Measurements from ENCODE around the gene HPCAL1.

The HPCAL1 gene

GRCh38 chr2:10433264-10433946 lies 130.7 kb downstream of the HPCAL1 start:
- TF ChIP-seq SPI1 (IDR thresholded peaks at IDR 0.05; ENCODE audit: low read depth, low read length) (no peak), POLR2A (IDR thresholded peaks at IDR 0.05; ENCODE audit: low read depth, low read length) (no peak), POLR2AphosphoS5 (IDR thresholded peaks at IDR 0.05; ENCODE audit: low read depth, low read length) (no peak), PAX5 (IDR thresholded peaks at IDR 0.05; ENCODE audit: insufficient read depth, low read length, severe bottlenecking) (no peak), POU2F2 (IDR thresholded peaks at IDR 0.05; ENCODE audit: low read depth, low read length) (no peak), TAF1 (IDR thresholded peaks at IDR 0.05; ENCODE audit: low read depth, low read length) (no peak)
- DNase-seq (ENCODE audit: insufficient read length, low spot score) (no peak), FAIRE-seq (peak; percentile 98)

DNA sequence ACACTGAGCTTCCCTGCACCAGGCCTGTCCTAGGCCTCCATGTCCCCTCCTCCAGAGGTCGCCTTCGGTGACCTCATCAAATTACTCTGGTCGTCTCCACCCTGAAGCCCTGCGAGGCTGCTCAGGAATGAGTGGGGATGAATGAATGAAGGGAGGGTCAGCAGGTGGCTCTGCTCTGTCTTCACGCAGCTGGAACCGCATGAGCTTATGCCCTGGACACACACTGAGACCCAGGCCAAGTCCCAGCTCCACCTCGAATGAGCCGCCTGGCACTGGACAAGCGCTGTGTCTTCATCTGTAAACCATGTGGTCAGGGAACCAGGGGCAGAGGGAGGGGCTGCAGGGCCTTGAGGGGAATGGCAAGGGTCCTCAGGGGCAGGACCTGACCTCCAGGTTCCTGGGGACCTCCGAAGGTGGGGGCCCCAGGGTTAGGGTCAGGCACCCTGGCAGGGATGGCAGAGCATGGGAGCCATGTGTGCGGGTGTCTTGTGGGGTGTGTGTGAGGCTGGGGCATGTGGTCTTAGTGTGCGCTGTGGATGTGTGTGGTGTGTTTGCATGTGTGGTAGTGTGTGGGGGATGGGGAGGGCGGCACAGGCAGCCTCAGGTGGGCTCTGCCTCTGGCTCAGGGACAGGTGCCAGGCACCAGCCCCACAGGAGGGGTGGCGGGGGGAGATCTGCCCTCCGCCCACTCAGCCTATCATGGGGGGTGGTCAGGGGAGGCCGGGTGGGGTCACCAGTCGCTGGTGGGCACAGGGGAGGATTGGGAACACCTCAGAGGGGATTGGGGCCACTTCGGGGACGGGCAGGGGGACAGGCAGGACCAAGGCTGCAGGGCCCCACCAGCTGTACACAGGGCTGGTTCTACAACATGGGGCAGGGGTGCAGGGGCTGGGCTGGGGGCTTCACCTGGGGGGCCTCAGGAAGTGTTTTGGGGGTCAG lies 131.5 kb downstream of the HPCAL1 start:
- no peak for DNase-seq (ENCODE audit: insufficient read length, low spot score)
- peak; percentile 28 for FAIRE-seq
- no peak for TF ChIP-seq POLR2A (IDR thresholded peaks at IDR 0.05; ENCODE audit: low read depth, low read length)
- no peak for TF ChIP-seq POU2F2 (IDR thresholded peaks at IDR 0.05; ENCODE audit: low read depth, low read length)
- no peak for TF ChIP-seq POLR2AphosphoS5 (IDR thresholded peaks at IDR 0.05; ENCODE audit: low read depth, low read length)
- TF ChIP-seq SPI1 (IDR thresholded peaks at IDR 0.05; ENCODE audit: low read depth, low read length), result no peak
- no peak for TF ChIP-seq PAX5 (IDR thresholded peaks at IDR 0.05; ENCODE audit: insufficient read depth, low read length, severe bottlenecking)

- DNase-seq (ENCODE audit: insufficient read length, low spot score) (peak; percentile 91), FAIRE-seq (peak; percentile 87)
Measured at GRCh38 chr2:10434886-10435819, 132.4 kb downstream of the HPCAL1 start.

GRCh38 chr2:10435820-10436204 lies 133.1 kb downstream of the HPCAL1 start:
- DNase-seq (ENCODE audit: insufficient read length, low spot score), result no peak
- TF ChIP-seq POLR2A (IDR thresholded peaks at IDR 0.05; ENCODE audit: low read depth, low read length), result no peak
- TF ChIP-seq POLR2AphosphoS5 (IDR thresholded peaks at IDR 0.05; ENCODE audit: low read depth, low read length), result no peak
- no peak for TF ChIP-seq TAF1 (IDR thresholded peaks at IDR 0.05; ENCODE audit: low read depth, low read length)
- no peak for TF ChIP-seq PAX5 (IDR thresholded peaks at IDR 0.05; ENCODE audit: insufficient read depth, low read length, severe bottlenecking)
- TF ChIP-seq SPI1 (IDR thresholded peaks at IDR 0.05; ENCODE audit: low read depth, low read length), result no peak
- TF ChIP-seq POU2F2 (IDR thresholded peaks at IDR 0.05; ENCODE audit: low read depth, low read length), result no peak
- FAIRE-seq, result no peak

More at GRCh38 chr2:10434886-10435819, 132.4 kb downstream of the HPCAL1 start:
- no peak for TF ChIP-seq POLR2AphosphoS5 (IDR thresholded peaks at IDR 0.05; ENCODE audit: low read depth, low read length)
- TF ChIP-seq POU2F2 (IDR thresholded peaks at IDR 0.05; ENCODE audit: low read depth, low read length), result 0 out of 2 replicates have a peak, but pooled peaks have one; percentile 34
- no peak for TF ChIP-seq SPI1 (IDR thresholded peaks at IDR 0.05; ENCODE audit: low read depth, low read length)
- TF ChIP-seq PAX5 (IDR thresholded peaks at IDR 0.05; ENCODE audit: insufficient read depth, low read length, severe bottlenecking), result no peak

- FAIRE-seq (no peak), DNase-seq (ENCODE audit: insufficient read length, low spot score) (no peak)
- TF ChIP-seq POLR2AphosphoS5 (IDR thresholded peaks at IDR 0.05; ENCODE audit: low read depth, low read length) (no peak), TAF1 (IDR thresholded peaks at IDR 0.05; ENCODE audit: low read depth, low read length) (no peak), POU2F2 (IDR thresholded peaks at IDR 0.05; ENCODE audit: low read depth, low read length) (no peak), SPI1 (IDR thresholded peaks at IDR 0.05; ENCODE audit: low read depth, low read length) (no peak), PAX5 (IDR thresholded peaks at IDR 0.05; ENCODE audit: insufficient read depth, low read length, severe bottlenecking) (no peak), POLR2A (IDR thresholded peaks at IDR 0.05; ENCODE audit: low read depth, low read length) (no peak)
Measured at GRCh38 chr2:10436583-10437110, 133.9 kb downstream of the HPCAL1 start.

- TF ChIP-seq POLR2A (IDR thresholded peaks at IDR 0.05; ENCODE audit: low read depth, low read length) (no peak), SPI1 (IDR thresholded peaks at IDR 0.05; ENCODE audit: low read depth, low read length) (no peak), POLR2AphosphoS5 (IDR thresholded peaks at IDR 0.05; ENCODE audit: low read depth, low read length) (no peak), PAX5 (IDR thresholded peaks at IDR 0.05; ENCODE audit: insufficient read depth, low read length, severe bottlenecking) (no peak), TAF1 (IDR thresholded peaks at IDR 0.05; ENCODE audit: low read depth, low read length) (no peak), POU2F2 (IDR thresholded peaks at IDR 0.05; ENCODE audit: low read depth, low read length) (no peak)
- FAIRE-seq, result no peak
- no peak for DNase-seq (ENCODE audit: insufficient read length, low spot score)
Measured at GRCh38 chr2:10437806-10438205, 135.1 kb downstream of the HPCAL1 start.

GRCh38 chr2:10438688-10439087 lies 136.0 kb downstream of the HPCAL1 start:
- TF ChIP-seq SPI1 (IDR thresholded peaks at IDR 0.05; ENCODE audit: low read depth, low read length) (no peak), TAF1 (IDR thresholded peaks at IDR 0.05; ENCODE audit: low read depth, low read length) (no peak), POLR2A (IDR thresholded peaks at IDR 0.05; ENCODE audit: low read depth, low read length) (no peak; the same call in 1 of the 2 replicates), POLR2AphosphoS5 (IDR thresholded peaks at IDR 0.05; ENCODE audit: low read depth, low read length) (no peak; the same call in 1 of the 2 replicates), POU2F2 (IDR thresholded peaks at IDR 0.05; ENCODE audit: low read depth, low read length) (no peak), PAX5 (IDR thresholded peaks at IDR 0.05; ENCODE audit: insufficient read depth, low read length, severe bottlenecking) (no peak)
- no peak for FAIRE-seq
- no peak for DNase-seq (ENCODE audit: insufficient read length, low spot score)

- DNase-seq (ENCODE audit: insufficient read length, low spot score) (no peak), FAIRE-seq (no peak)
- no peak for TF ChIP-seq SPI1 (IDR thresholded peaks at IDR 0.05; ENCODE audit: low read depth, low read length)
- TF ChIP-seq POLR2A (IDR thresholded peaks at IDR 0.05; ENCODE audit: low read depth, low read length), result 0 out of 2 replicates have a peak, but pooled peaks have one; percentile 24
Measured at GRCh38 chr2:10439185-10439879, 136.6 kb downstream of the HPCAL1 start.

All from GM12891 (cell line).